ENCODE data around the gene FAM241B.

Gene FAM241B

GRCh38 chr10:69651362-69651761 is 21.3 kb downstream of the FAM241B start:
- TF ChIP-seq CTCF (IDR thresholded peaks at IDR 0.05), result no peak
- H2AFZ ChIP-seq, result no peak overlapping the region
- H3K4me1 ChIP-seq, result no peaks in the 10 kb centered on the region
- H3K27ac ChIP-seq, result no peak overlapping the region
- no peaks in the 10 kb centered on the region for H3K27me3 ChIP-seq (ENCODE audit: control insufficient read depth, insufficient read depth, low read length)
- H3K9ac ChIP-seq, result no peak overlapping the region
- no peaks in the 10 kb centered on the region for H3K9me3 ChIP-seq (ENCODE audit: control insufficient read depth, low read length)
- H3K36me3 ChIP-seq (ENCODE audit: control insufficient read depth, insufficient read depth, low read length), result no peaks in the 10 kb centered on the region
- H3K4me3 ChIP-seq (ENCODE audit: low read depth, low read length), result no peak overlapping the region
- H3K4me2 ChIP-seq (ENCODE audit: low read length), result no peak overlapping the region
- no peaks in the 10 kb centered on the region for H3K79me2 ChIP-seq

GRCh38 chr10:69652111-69652856 is 22.2 kb downstream of the FAM241B start:
- Histone ChIP-seq H3K4me1 (no peaks in the 10 kb centered on the region), H3K4me3 (ENCODE audit: low read depth, low read length) (no peak overlapping the region), H3K36me3 (ENCODE audit: control insufficient read depth, insufficient read depth, low read length) (no peaks in the 10 kb centered on the region), H3K27ac (no peak overlapping the region), H3K9me3 (ENCODE audit: control insufficient read depth, low read length) (no peaks in the 10 kb centered on the region), H2AFZ (no peak overlapping the region), H3K9ac (no peak overlapping the region), H3K4me2 (ENCODE audit: low read length) (no peak overlapping the region), H3K79me2 (no peaks in the 10 kb centered on the region), H3K27me3 (ENCODE audit: control insufficient read depth, insufficient read depth, low read length) (no peaks in the 10 kb centered on the region)
- no peak for TF ChIP-seq CTCF (IDR thresholded peaks at IDR 0.05)

GRCh38 chr10:69652857-69653199 is 22.8 kb downstream of the FAM241B start:
- H3K4me2 ChIP-seq (ENCODE audit: low read length), result no peak overlapping the region
- H3K79me2 ChIP-seq, result no peaks in the 10 kb centered on the region
- H3K36me3 ChIP-seq (ENCODE audit: control insufficient read depth, insufficient read depth, low read length), result no peaks in the 10 kb centered on the region
- no peaks in the 10 kb centered on the region for H3K27me3 ChIP-seq (ENCODE audit: control insufficient read depth, insufficient read depth, low read length)
- no peaks in the 10 kb centered on the region for H3K4me1 ChIP-seq
- H3K9me3 ChIP-seq (ENCODE audit: control insufficient read depth, low read length), result no peaks in the 10 kb centered on the region
- no peak for TF ChIP-seq CTCF (IDR thresholded peaks at IDR 0.05)
- H3K4me3 ChIP-seq (ENCODE audit: low read depth, low read length), result no peak overlapping the region
- H2AFZ ChIP-seq, result no peak overlapping the region
- no peak overlapping the region for H3K9ac ChIP-seq
- no peak overlapping the region for H3K27ac ChIP-seq

GRCh38 chr10:69653561-69653960 is 23.5 kb downstream of the FAM241B start:
- no peak overlapping the region for H3K4me3 ChIP-seq (ENCODE audit: low read depth, low read length)
- no peaks in the 10 kb centered on the region for H3K27me3 ChIP-seq (ENCODE audit: control insufficient read depth, insufficient read depth, low read length)
- H3K4me1 ChIP-seq, result no peaks in the 10 kb centered on the region
- no peak overlapping the region for H3K27ac ChIP-seq
- H3K4me2 ChIP-seq (ENCODE audit: low read length), result no peak overlapping the region
- no peaks in the 10 kb centered on the region for H3K9me3 ChIP-seq (ENCODE audit: control insufficient read depth, low read length)
- no peaks in the 10 kb centered on the region for H3K36me3 ChIP-seq (ENCODE audit: control insufficient read depth, insufficient read depth, low read length)
- H3K9ac ChIP-seq, result no peak overlapping the region
- H3K79me2 ChIP-seq, result no peaks in the 10 kb centered on the region
- no peak for TF ChIP-seq CTCF (IDR thresholded peaks at IDR 0.05)
- no peak overlapping the region for H2AFZ ChIP-seq
